ENCODE measurements around the gene SCAPER.
"Not testable (repeated sequence)": the region's sequence is repeated elsewhere in the genome, so short reads cannot be mapped to it uniquely, and the experiment has no call there.

The SCAPER gene

DNA sequence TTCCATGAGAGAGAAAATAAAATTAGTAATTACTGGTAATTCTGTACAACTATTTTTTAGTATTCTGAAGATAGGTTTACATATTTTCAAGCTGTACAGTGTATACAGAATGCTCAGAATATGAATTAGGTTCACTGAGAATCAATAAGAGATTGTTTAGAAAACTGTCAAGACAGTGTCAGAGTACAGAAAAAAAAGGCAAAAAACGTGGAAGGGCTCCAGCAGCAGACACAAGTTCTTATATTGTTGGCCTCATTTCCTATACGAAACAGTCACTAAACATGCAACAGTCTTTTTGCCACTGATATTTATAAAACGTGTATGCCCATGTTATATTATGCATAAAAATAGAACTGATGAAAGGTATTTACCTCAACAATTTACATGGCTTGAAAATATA, 464.7 kb downstream of the SCAPER start:
- no peak overlapping the region for H3K4me3 ChIP-seq (ENCODE audit: low read depth, low read length)
- no peaks in the 10 kb centered on the region for H3K36me3 ChIP-seq
- no peaks in the 10 kb centered on the region for H3K9me3 ChIP-seq (ENCODE audit: severe bottlenecking)
- no peaks in the 10 kb centered on the region for H3K27me3 ChIP-seq (ENCODE audit: insufficient read depth, low read depth, severe bottlenecking)
- no peak for TF ChIP-seq CTCF (IDR thresholded peaks at IDR 0.05; ENCODE audit: low read depth, low read length)
- no peak overlapping the region for H3K27ac ChIP-seq
- no peak for DNase-seq

GRCh38 chr15:76439542-76439941, 465.6 kb downstream of the SCAPER start:
- no peaks in the 10 kb centered on the region for H3K9me3 ChIP-seq (ENCODE audit: severe bottlenecking)
- H3K4me3 ChIP-seq (ENCODE audit: low read depth, low read length) = no peak overlapping the region
- no peak overlapping the region for H3K27ac ChIP-seq
- no peaks in the 10 kb centered on the region for H3K36me3 ChIP-seq
- no peaks in the 10 kb centered on the region for H3K27me3 ChIP-seq (ENCODE audit: insufficient read depth, low read depth, severe bottlenecking)
- TF ChIP-seq CTCF (IDR thresholded peaks at IDR 0.05; ENCODE audit: low read depth, low read length) = no peak
- no peak for DNase-seq

DNA sequence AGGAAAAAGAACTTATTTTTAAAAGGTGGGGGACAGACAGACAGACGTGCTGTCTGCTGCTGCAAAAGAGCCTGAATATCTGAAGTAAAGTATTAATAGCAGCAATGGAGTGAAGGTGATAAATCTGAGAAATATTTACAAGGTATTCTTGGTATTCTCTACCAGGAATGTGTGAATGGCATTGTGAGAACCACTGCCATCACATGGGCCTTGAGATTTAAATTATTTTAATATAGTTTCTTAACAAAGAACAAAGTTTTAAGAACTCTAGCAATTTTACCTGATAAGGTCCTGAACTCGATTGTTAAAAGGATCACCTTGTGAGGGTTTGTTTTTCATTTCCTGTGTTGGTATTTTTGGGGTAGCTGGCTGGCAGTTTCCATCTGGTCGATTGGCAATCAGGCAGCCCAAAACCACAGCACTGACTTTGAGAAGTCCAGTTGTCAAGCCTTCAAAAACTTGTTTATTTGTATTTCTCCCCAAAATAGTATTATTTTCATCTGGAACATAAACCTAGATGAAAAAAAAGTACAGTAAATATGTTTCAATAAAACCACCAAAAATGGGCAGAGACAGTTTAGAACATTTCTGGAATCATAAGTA, 471.2 kb downstream of the SCAPER start:
- no peak for DNase-seq
- H3K27ac ChIP-seq = no peak overlapping the region

DNA sequence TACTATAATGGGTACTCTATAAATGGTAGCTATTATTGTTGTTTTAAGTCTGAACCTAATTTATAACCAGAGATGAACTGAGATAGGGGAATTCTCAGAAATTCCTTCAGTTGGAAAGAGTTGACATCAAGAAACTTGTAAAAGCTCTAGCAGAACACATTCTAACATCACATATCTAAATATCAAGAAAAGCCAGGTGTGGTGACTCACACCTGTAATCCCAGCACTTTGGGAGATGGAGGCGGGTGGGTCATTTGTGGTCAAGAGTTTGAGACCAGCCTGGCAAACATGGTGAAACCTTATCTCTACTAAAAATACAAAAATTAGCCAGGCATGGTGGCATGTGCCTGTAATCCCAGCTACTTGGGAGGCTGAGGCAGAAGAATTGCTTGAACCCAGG, 472.1 kb downstream of the SCAPER start:
- H3K36me3 ChIP-seq; H3K27me3 ChIP-seq (ENCODE audit: insufficient read depth, low read depth, severe bottlenecking); H3K27ac ChIP-seq; H3K4me3 ChIP-seq (ENCODE audit: low read depth, low read length); DNase-seq; H3K9me3 ChIP-seq (ENCODE audit: severe bottlenecking): not testable (repeated sequence)

More for the DNA sequence above, 471.2 kb downstream of the SCAPER start:
- H3K9me3 ChIP-seq (ENCODE audit: severe bottlenecking) = no peaks in the 10 kb centered on the region
- no peaks in the 10 kb centered on the region for H3K27me3 ChIP-seq (ENCODE audit: insufficient read depth, low read depth, severe bottlenecking)
- TF ChIP-seq CTCF (IDR thresholded peaks at IDR 0.05; ENCODE audit: low read depth, low read length) = no peak
- no peaks in the 10 kb centered on the region; the same call in 1 of the 2 replicates for H3K36me3 ChIP-seq
- no peak overlapping the region for H3K4me3 ChIP-seq (ENCODE audit: low read depth, low read length)

DNA sequence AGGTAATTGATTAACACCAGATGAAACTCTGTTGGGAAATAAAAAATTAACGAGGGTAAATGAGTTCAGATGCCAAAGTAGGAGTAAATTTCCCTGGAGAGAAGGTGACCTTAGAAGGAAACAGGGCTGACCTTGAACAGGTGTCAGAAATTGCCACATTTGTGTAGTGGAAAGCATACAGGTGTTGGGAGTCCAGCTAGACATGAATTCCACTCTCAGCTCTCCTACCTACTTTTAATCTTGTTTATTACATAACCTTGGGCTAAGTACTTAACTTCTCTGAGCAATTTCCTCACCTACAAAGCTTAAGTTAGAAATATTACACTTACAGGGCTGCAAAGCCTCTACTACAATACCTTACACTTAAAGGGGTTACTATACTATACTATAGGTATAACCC, 472.5 kb downstream of the SCAPER start:
- no peak overlapping the region for H3K27ac ChIP-seq
- TF ChIP-seq CTCF (IDR thresholded peaks at IDR 0.05; ENCODE audit: low read depth, low read length) = no peak
- H3K36me3 ChIP-seq = peaks cover 4% of the 10 kb centered on the region
- H3K9me3 ChIP-seq (ENCODE audit: severe bottlenecking) = no peaks in the 10 kb centered on the region
- DNase-seq = no peak
- no peaks in the 10 kb centered on the region for H3K27me3 ChIP-seq (ENCODE audit: insufficient read depth, low read depth, severe bottlenecking)
- H3K4me3 ChIP-seq (ENCODE audit: low read depth, low read length) = no peak overlapping the region

DNA sequence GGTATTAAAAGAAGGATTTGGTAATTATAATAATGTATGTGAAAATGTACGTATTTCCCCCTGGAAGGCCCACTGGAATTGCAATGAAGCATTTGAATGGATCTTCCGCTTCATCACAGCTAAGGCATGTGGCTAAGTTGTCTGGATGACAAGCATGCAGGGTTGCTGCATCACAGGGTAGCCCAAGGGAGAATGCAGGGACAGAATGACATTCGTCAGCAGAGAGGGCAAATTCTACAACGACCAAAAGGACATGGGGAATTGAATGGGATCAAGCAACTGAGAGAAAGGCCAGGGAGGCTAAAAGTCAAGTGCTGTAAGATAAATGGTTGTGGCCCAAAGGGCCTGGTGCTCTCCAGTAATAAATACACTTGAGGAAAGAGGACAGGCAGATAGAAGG, 473.2 kb downstream of the SCAPER start:
- H3K4me3 ChIP-seq (ENCODE audit: low read depth, low read length) = no peak overlapping the region
- no peaks in the 10 kb centered on the region for H3K9me3 ChIP-seq (ENCODE audit: severe bottlenecking)
- peaks cover 4% of the 10 kb centered on the region for H3K36me3 ChIP-seq
- no peak for DNase-seq
- no peaks in the 10 kb centered on the region for H3K27me3 ChIP-seq (ENCODE audit: insufficient read depth, low read depth, severe bottlenecking)
- no peak overlapping the region for H3K27ac ChIP-seq
- no peak for TF ChIP-seq CTCF (IDR thresholded peaks at IDR 0.05; ENCODE audit: low read depth, low read length)

GRCh38 chr15:76430711-76431110, 474.4 kb downstream of the SCAPER start:
- DNase-seq, H3K36me3 ChIP-seq, H3K27ac ChIP-seq: not testable (repeated sequence)

More at GRCh38 chr15:76430711-76431110, 474.4 kb downstream of the SCAPER start:
- not testable (repeated sequence) for H3K27me3 ChIP-seq (ENCODE audit: insufficient read depth, low read depth, severe bottlenecking); H3K4me3 ChIP-seq (ENCODE audit: low read depth, low read length); H3K9me3 ChIP-seq (ENCODE audit: severe bottlenecking)
